Measurements from ENCODE around the gene THSD7A.

DNA sequence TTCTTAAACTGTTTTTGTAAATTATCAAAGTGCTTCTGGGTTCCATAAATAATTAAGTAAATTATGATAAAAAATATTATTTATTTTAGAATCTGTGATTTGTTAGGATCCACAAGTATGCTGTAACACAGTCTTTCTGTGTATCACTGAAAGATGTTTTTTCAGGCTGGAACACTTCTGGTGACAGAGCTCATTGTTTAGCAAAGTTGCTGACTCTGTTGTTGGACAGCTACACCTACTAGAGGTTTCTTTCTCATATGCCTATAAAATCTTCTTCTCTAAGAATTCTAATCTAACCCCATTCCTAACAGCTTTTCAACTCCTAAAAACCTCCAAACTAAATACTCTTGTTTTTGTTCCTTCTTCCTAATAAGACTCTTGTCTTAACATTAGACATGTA, 176.8 kb downstream of the THSD7A start:
- TF ChIP-seq, protein P1, sequence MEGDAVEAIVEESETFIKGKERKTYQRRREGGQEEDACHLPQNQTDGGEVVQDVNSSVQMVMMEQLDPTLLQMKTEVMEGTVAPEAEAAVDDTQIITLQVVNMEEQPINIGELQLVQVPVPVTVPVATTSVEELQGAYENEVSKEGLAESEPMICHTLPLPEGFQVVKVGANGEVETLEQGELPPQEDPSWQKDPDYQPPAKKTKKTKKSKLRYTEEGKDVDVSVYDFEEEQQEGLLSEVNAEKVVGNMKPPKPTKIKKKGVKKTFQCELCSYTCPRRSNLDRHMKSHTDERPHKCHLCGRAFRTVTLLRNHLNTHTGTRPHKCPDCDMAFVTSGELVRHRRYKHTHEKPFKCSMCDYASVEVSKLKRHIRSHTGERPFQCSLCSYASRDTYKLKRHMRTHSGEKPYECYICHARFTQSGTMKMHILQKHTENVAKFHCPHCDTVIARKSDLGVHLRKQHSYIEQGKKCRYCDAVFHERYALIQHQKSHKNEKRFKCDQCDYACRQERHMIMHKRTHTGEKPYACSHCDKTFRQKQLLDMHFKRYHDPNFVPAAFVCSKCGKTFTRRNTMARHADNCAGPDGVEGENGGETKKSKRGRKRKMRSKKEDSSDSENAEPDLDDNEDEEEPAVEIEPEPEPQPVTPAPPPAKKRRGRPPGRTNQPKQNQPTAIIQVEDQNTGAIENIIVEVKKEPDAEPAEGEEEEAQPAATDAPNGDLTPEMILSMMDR (IDR thresholded peaks at IDR 0.05; ENCODE audit: low read length): no peak
- no peak for TF ChIP-seq EZH2 (optimal IDR thresholded peaks at IDR 0.05; ENCODE audit: low read depth, low read length)
